SK-N-SH treated with all-trans-retinoic acid at 6 μM for 48 hours (cell line): ENCODE measurements around the gene DDRGK1.

ENCODE experiments used
- ATAC-seq: fragments of 200-7000 bp; cut with Tn5 transposase; 3 replicates; pipeline ENCODE4 v1.9.1; 2020; ENCODE audit warnings: mild to moderate bottlenecking, moderate library complexity
- ARNTL ChIP-seq: fragments of 450-650 bp; formaldehyde crosslinking; IDR thresholded peaks from 2 replicates; pipeline ENCODE4 v1.5.0; 2020; ENCODE audit warnings: low read depth, mild to moderate bottlenecking, moderate library complexity, borderline replicate concordance
- BACH2 ChIP-seq: fragments of 250-450 bp; sonication (Bioruptor Pico); IDR thresholded peaks from 2 replicates; pipeline ENCODE4 v1.9.0; 2021; ENCODE audit warnings: mild to moderate bottlenecking, borderline replicate concordance
- CSDC2 ChIP-seq: fragments of 250-450 bp; sonication (Bioruptor Pico); IDR thresholded peaks from 2 replicates; pipeline ENCODE4 v1.5.0; 2020; ENCODE audit warnings: mild to moderate bottlenecking, moderate library complexity
- ESRRG ChIP-seq: fragments of 250-450 bp; sonication (Bioruptor Pico); IDR thresholded peaks from 2 replicates; pipeline ENCODE4 v1.6.1; 2021; ENCODE audit warnings: mild to moderate bottlenecking
- GLIS3 ChIP-seq: fragments of 250-450 bp; sonication (Bioruptor Pico); IDR thresholded peaks from 2 replicates; pipeline ENCODE4 v1.5.0; 2020; ENCODE audit warnings: mild to moderate bottlenecking, moderate library complexity
- ISL1 ChIP-seq: fragments of 250-450 bp; sonication (Bioruptor Pico); IDR thresholded peaks from 2 replicates; pipeline ENCODE4 v2.1.2; 2022; ENCODE audit warnings: mild to moderate bottlenecking, moderate library complexity
- OSR1 ChIP-seq: fragments of 250-450 bp; sonication (Bioruptor Pico); IDR thresholded peaks from 2 replicates; pipeline ENCODE4 v1.8.0; 2022; ENCODE audit warnings: moderate library complexity, mild to moderate bottlenecking, inconsistent platforms
- PPARA ChIP-seq: fragments of 250-450 bp; sonication (Bioruptor Pico); IDR thresholded peaks from 2 replicates; pipeline ENCODE4 v1.5.0; 2020; ENCODE audit warnings: mild to moderate bottlenecking, borderline replicate concordance
- RARB ChIP-seq: fragments of 250-450 bp; sonication (Bioruptor Pico); IDR thresholded peaks from 2 replicates; pipeline ENCODE4 v1.8.0; 2021; ENCODE audit warnings: mild to moderate bottlenecking, moderate library complexity
- SNAI2 ChIP-seq: fragments of 250-450 bp; sonication (Bioruptor Pico); IDR thresholded peaks from 2 replicates; pipeline ENCODE4 v1.5.0; 2020; ENCODE audit warnings: mild to moderate bottlenecking, moderate library complexity
- TOX ChIP-seq: fragments of 250-450 bp; sonication (Bioruptor Pico); IDR thresholded peaks from 2 replicates; pipeline ENCODE4 v1.8.0; 2021; ENCODE audit warnings: mild to moderate bottlenecking, moderate library complexity, borderline replicate concordance
- ZC3H10 ChIP-seq: fragments of 250-450 bp; sonication (Bioruptor Pico); IDR thresholded peaks from 2 replicates; pipeline ENCODE4 v1.5.1; 2021; ENCODE audit warnings: mild to moderate bottlenecking, moderate library complexity
- ZFP3 ChIP-seq: fragments of 250-450 bp; sonication (Bioruptor Pico); IDR thresholded peaks from 2 replicates; pipeline ENCODE4 v1.5.0; 2020; ENCODE audit warnings: mild to moderate bottlenecking, moderate library complexity
- ZFP30 ChIP-seq: fragments of 450-650 bp; formaldehyde crosslinking; IDR thresholded peaks from 2 replicates; pipeline ENCODE4 v1.5.0; 2022; ENCODE audit warnings: mild to moderate bottlenecking, moderate library complexity
- ZNF565 ChIP-seq: fragments of 450-650 bp; formaldehyde crosslinking; conservative IDR thresholded peaks from 2 replicates; pipeline ENCODE4 v1.5.0; 2020; ENCODE audit warnings: low read depth, mild to moderate bottlenecking, moderate library complexity
- ZNF70 ChIP-seq: fragments of 450-650 bp; formaldehyde crosslinking; IDR thresholded peaks from 2 replicates; pipeline ENCODE4 v1.5.0; 2020; ENCODE audit warnings: mild to moderate bottlenecking, moderate library complexity
- ZNF8 ChIP-seq: fragments of 450-650 bp; formaldehyde crosslinking; IDR thresholded peaks from 2 replicates; pipeline ENCODE4 v1.5.0; 2020; ENCODE audit warnings: mild to moderate bottlenecking, moderate library complexity
- TF ChIP-seq, protein P1 (sequence below): fragments of 250-450 bp; sonication (Bioruptor Pico); IDR thresholded peaks from 2 replicates; pipeline ENCODE4 v1.5.1; 2020; ENCODE audit warnings: low read depth, mild to moderate bottlenecking, moderate library complexity
- TF ChIP-seq, protein P2 (sequence below): fragments of 250-450 bp; sonication (Bioruptor Pico); IDR thresholded peaks from 2 replicates; pipeline ENCODE4 v1.8.0; 2020; ENCODE audit warnings: mild to moderate bottlenecking, moderate library complexity, borderline replicate concordance
- TF ChIP-seq, protein P3 (sequence below): fragments of 250-450 bp; sonication (Bioruptor Pico); IDR thresholded peaks from 2 replicates; pipeline ENCODE4 v1.8.0; 2021; ENCODE audit warnings: low read depth, mild to moderate bottlenecking, moderate library complexity, borderline replicate concordance

DDRGK1 gene

DNA sequence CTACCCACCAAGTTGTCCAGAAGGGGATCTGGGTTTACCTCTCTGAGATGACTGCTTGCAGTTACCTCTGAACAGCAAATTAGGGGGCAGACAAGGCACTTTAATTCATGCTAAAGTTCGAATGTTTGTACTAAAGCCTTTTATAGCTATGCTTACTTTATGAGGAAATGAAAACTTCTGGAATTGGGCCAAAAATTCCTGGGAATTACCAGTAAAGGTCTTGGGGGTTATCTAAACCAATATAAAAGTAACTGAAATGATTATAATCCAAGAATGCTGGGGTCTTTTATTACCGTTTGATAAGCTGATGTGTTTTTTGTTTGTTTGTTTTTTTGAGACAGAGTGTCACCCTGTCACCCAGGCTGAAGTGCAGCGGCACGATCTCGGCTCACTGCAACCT lies 23.2 kb downstream of the DDRGK1 start:
- no peak for ATAC-seq
- TF ChIP-seq ISL1 = no peak
- TF ChIP-seq PPARA = no peak
- TF ChIP-seq ZC3H10 (CRISPR knock-in tag) = no peak
- TF ChIP-seq, protein P1, sequence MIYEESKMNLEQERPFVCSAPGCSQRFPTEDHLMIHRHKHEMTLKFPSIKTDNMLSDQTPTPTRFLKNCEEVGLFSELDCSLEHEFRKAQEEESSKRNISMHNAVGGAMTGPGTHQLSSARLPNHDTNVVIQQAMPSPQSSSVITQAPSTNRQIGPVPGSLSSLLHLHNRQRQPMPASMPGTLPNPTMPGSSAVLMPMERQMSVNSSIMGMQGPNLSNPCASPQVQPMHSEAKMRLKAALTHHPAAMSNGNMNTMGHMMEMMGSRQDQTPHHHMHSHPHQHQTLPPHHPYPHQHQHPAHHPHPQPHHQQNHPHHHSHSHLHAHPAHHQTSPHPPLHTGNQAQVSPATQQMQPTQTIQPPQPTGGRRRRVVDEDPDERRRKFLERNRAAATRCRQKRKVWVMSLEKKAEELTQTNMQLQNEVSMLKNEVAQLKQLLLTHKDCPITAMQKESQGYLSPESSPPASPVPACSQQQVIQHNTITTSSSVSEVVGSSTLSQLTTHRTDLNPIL (CRISPR knock-in tag) = no peak
- TF ChIP-seq, protein P2, sequence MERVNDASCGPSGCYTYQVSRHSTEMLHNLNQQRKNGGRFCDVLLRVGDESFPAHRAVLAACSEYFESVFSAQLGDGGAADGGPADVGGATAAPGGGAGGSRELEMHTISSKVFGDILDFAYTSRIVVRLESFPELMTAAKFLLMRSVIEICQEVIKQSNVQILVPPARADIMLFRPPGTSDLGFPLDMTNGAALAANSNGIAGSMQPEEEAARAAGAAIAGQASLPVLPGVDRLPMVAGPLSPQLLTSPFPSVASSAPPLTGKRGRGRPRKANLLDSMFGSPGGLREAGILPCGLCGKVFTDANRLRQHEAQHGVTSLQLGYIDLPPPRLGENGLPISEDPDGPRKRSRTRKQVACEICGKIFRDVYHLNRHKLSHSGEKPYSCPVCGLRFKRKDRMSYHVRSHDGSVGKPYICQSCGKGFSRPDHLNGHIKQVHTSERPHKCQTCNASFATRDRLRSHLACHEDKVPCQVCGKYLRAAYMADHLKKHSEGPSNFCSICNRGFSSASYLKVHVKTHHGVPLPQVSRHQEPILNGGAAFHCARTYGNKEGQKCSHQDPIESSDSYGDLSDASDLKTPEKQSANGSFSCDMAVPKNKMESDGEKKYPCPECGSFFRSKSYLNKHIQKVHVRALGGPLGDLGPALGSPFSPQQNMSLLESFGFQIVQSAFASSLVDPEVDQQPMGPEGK (CRISPR knock-in tag) = no peak
- TF ChIP-seq, all 23 proteins: peak for 0

DNA sequence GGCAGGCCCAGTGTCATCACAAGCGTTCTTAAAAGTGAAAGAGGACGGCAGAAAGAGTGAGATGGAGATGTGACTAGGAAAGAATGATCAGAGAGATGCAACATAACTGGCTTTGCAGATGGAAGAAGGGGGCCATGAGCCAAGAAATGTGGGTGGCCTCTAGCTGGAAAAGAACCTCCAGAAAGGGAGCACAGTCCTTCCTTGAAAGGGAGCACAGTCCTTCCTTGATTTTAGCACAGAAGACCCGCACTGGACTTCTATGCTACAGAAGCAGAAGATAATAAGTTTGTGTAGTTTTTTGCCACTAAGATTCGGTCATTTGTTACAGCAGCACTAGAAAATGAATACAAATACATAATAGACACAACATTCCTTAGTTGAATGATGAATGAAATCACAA lies 24.2 kb downstream of the DDRGK1 start:
- no peak for ATAC-seq

DNA sequence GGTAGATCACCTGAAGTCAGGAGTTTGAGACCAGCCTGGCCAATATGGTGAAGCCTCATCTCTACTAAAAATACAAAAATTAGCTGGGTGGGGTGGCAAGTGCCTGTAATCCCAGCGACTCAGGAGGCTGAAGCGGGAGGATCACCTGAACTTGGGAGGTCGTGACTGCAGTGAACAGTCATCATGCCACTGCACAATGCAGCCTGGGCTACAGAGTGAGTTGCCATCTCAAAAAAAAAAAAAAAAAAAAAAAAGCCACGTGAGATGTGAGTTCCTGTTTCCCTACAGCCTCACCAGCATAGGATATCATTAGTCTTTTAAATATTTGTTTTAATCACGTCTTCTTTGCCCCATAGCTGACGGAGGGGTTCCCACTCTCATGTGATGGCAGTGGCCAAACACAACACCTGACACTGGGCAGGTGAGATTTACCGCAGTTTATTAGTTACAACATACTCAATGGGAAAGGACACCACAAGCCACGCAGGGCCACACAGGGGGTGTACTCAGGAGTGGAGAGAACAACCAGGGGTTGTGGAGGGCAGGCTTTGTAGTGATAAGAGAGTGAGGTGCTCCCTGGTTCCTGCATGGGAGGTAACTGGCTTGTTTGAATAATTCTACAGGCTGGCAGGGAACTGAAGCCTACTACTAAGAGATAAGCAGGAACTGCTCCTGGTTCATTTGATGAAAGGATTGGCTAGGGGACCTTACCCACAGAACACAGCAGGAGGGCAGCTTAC lies 26.6 kb downstream of the DDRGK1 start:
- TF ChIP-seq OSR1 (no peak), TOX (CRISPR knock-in tag) (no peak), ARNTL (CRISPR knock-in tag) (no peak), ZNF8 (CRISPR knock-in tag) (no peak), ESRRG (CRISPR knock-in tag) (no peak), ZFP30 (no peak), SNAI2 (CRISPR knock-in tag) (no peak), ZNF565 (CRISPR knock-in tag) (no peak)
- TF ChIP-seq, protein P1 (CRISPR knock-in tag) = no peak
- TF ChIP-seq, protein P3, sequence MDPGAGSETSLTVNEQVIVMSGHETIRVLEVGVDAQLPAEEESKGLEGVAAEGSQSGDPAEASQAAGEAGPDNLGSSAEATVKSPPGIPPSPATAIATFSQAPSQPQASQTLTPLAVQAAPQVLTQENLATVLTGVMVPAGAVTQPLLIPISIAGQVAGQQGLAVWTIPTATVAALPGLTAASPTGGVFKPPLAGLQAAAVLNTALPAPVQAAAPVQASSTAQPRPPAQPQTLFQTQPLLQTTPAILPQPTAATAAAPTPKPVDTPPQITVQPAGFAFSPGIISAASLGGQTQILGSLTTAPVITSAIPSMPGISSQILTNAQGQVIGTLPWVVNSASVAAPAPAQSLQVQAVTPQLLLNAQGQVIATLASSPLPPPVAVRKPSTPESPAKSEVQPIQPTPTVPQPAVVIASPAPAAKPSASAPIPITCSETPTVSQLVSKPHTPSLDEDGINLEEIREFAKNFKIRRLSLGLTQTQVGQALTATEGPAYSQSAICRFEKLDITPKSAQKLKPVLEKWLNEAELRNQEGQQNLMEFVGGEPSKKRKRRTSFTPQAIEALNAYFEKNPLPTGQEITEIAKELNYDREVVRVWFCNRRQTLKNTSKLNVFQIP (CRISPR knock-in tag) = no peak
- ATAC-seq = no peak

More for the DNA sequence above, 24.2 kb downstream of the DDRGK1 start:
- TF ChIP-seq ESRRG (CRISPR knock-in tag) (no peak), ZC3H10 (CRISPR knock-in tag) (no peak), ARNTL (CRISPR knock-in tag) (no peak), CSDC2 (CRISPR knock-in tag) (no peak), PPARA (no peak), RARB (CRISPR knock-in tag) (no peak)
- TF ChIP-seq, protein P3 (CRISPR knock-in tag) = no peak
- TF ChIP-seq, protein P2 (CRISPR knock-in tag) = no peak
- TF ChIP-seq, all 23 proteins: peak for 0

DNA sequence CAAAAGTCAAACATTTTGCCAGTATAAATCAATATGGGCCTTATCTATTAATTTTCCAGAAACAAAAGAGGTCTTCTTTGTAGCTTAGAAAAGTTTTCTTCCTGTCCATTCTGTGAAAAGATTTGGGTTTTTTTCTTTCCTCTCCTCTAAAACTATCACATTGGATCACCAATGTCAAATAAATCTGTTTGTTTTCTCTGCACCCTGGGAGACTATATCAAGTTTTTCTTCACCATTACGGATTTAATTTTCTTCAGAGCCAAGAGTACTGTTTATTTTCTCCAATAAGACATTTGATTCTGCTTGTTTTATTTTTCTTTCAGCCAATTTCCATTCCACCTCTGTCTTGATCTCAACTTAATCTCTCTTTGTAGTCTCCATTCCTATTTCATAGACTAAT lies 29.2 kb downstream of the DDRGK1 start:
- no peak for ATAC-seq
- no peak for TF ChIP-seq ESRRG (CRISPR knock-in tag)
- TF ChIP-seq ZC3H10 (CRISPR knock-in tag) = no peak
- TF ChIP-seq, protein P3 (CRISPR knock-in tag) = no peak
- TF ChIP-seq ZFP3 (CRISPR knock-in tag) = no peak
- no peak for TF ChIP-seq TOX (CRISPR knock-in tag)
- no peak for TF ChIP-seq GLIS3 (CRISPR knock-in tag)
- TF ChIP-seq ZNF70 (CRISPR knock-in tag) = no peak
- TF ChIP-seq BACH2 (CRISPR knock-in tag) = no peak
- TF ChIP-seq, protein P1 (CRISPR knock-in tag) = no peak
- no peak for TF ChIP-seq SNAI2 (CRISPR knock-in tag)
